Hepatic stellate cell (primary cell): ENCODE data around the gene RREB1.
A peak's percentile ranks its signal among the peaks of the same experiment; 100 is the strongest.

ENCODE experiments used
- DNase-seq: peaks from one replicate; pipeline ENCODE4 v3.0.0; 2011; ENCODE audit warnings: low spot score

RREB1 gene

DNA sequence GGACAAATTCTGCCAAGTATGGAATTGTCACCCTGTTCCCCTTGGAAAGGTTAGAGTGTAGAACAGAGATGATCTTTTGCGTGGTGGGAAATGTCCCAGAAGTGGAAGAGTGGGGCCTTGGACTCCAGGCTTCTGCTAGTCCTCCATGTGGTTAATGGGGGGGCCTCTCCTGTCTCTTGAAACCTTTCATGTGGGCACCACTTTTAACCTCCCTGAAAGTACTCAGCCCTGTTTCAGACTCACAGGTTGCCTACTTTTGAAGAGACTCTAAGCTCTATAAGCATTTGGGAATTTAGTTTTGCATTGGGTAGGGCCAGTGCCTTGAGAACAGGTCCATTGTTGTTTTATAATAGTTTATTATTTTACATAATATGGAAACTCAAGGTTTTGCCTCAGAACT, 17.5 kb downstream of the RREB1 start:
- DNase-seq, result no peak

DNA sequence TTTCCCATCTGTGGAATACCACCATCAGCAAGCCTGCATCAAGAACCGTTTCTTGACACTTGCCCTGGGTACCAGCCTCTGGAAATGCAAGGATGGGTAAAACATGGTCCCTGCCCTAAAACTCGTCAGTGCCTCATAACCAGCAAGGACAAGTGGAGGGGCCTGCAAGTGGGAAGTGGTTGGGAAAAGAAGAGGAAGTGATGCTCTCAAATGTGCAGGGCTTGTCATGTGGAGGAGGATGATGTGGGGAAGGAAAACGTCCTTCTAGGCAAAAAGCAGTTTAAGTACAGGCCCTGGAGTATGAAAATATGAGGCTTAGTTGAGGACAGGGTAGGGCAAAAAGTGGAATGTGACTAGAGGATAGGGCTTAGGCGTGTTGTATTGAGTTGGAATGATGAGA, 19.0 kb downstream of the RREB1 start:
- no peak for DNase-seq

DNA sequence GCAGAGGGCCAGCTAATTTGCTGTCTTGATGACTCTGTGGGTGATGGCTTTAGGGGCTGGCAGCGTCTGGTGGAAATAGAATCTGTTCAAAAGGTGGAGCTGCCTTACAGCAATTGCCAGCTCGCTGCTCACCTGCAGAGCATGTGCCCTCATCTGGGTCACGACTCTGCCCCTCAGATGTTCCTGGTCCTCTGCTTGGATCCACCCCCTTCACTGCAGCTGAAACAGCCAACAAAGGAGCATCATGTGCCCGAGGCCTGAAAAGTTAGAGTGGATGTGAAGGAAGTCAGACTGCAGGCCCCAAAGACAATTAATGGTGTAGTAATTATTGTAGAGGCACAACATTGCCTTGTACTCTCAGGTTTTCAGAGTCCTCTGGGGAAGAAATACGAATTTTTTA, 19.9 kb downstream of the RREB1 start:
- no peak for DNase-seq

DNA sequence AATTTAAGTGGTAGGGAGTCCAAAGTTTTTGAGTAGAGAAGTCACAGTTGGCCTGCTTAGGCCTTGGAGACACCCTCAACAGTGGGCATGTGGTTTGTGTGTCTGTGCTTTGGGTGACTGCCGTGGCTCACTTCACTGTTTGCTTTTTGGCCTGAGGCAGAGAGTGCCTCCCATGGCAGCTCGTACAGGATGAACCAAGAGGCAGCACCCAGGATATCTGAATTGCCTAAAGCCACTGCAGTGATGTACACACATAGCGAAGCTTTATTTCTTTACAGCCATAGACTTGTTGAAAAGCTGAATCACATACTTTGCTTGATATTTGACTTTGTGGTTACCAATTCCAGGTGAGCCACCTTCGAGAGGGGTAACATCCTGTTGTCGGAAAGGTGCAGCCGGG, 21.6 kb downstream of the RREB1 start:
- DNase-seq, result no peak

DNA sequence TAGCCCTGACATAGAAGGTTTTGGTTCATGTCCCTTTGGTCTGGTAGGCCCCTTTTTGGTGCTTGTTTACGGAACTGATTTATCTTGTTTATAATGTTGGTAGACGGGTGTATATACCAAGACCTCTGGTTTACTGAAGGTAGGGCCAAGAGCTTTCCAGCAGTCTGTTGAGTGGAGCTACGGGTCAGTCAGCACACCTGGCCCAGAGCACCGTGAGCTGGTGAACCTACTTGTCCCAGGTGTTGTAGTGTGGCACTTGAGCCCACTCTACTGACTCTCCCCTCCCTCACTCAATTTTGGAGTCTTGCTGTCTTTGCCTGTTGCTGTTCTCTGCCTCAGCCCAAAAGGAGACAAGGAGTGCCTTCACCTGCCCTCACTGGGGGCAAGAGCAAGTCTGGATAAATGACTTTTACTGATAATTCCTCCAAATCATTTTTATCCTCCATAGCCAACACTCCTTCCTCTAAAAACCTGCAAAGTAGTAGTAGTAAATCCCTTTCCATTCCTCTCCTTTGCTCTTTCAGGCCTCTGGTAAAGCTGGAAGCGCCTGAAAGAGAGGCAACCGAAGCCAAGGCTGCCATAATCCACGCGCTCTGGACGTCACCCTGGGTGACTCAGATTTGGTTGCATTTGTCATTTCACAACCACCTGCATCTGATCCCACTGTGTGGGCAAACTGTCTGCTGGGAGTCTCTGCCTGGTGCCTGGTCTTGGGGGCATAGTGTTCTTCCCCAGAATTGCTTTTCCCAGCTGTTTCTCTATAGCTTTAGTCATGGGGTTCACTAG, 22.2 kb downstream of the RREB1 start:
- DNase-seq, result no peak

DNA sequence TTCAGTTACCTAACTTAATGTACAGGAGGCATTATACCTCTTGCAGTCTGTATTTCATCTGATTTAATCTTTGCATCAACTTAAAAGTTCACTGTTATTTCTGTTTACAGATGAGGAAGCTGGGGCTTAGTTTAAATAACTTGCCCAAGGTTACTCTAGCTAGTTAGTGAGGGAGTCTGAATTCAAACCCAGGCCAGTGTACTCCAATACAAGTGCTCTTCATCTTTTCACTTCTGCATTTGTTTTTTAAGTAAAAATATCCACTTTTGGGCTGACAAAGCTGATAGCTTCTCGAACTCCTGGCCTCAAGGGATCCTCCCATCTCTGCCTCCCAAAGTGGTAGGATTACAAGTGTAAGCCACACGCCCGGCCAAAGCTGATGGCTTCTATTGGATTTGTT, 23.6 kb downstream of the RREB1 start:
- DNase-seq, result no peak

DNA sequence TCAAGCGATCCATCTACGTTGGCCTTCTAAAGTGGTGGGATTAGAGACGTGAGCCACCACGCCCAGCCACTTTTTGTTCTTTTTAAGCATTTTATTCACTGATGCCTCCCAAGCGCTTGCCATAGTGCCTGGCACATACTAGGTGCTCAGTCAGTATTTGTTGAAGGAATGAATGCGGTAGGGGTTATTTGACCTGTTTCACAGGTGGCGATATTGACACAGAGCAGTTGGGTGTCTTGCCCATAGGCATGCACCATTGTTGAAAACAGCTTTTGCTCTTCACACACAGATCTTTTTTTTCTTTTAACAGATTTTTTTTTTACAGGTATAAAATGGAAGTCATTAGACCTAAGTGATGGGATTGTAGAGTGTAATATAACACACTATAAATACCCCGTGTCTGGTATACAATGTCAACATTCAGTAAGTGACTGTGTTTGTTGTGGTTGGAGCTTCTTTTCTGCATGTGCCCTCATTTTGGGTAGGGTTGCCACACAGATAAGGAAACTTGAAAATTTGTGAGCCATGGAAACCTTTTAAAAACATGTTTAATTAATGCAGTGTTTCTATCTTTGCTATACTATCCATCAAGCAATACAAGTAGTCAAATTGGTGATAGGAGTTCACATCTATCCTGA, 24.8 kb downstream of the RREB1 start:
- DNase-seq, result no peak

DNA sequence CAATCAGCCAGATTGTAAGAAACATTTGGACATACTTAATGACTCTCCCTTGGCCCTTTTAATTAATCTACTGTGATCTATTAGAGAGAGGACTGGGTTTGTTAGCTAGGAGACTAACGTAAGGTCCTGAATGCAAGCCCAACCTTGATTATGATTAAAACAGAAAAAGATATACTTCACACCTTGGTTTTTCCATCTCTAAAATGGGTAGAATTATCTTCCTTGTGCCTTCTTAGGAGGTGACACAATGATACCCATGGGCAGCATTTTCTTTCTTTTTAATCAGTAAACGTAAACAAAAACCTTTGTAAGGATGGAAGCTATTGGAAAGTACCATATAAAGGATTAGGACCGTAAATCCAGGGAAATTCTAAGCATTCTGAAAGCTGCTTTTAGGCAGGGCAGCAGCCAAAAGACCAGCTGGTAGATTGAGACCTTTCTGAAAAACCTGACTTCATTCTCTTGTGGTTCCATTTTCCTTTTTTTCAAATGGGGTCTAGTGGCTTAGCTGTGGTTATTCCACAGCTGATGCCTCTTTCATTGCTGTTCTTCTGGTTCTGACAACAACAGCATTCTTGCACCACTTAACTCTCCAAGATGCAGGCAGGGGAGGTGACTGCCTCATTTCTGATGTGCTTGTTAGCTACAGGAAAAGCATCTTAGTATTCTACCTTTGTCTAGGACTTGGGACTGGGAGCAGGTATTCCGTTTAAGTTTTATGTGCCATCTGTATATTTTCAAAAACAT, 27.4 kb downstream of the RREB1 start:
- DNase-seq, result no peak

DNA sequence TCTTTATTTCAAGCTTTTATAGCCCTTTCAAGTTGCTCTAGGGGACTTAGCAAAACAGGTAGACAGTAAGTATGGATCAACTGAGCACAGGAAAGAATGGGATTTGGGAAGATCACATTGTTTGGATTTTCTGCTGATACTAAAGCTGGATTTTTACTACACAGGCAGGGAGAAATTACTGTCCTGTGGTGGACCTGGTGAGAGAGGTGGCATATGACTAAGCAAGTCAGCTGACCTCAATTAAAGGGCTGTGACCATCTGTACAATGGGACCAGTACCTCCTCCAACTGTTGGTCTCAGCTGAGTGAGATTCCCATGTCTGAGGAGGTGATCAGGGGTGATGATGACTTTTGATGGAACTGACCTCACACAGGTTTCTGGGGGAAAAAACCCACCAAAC, 28.0 kb downstream of the RREB1 start:
- no peak for DNase-seq

DNA sequence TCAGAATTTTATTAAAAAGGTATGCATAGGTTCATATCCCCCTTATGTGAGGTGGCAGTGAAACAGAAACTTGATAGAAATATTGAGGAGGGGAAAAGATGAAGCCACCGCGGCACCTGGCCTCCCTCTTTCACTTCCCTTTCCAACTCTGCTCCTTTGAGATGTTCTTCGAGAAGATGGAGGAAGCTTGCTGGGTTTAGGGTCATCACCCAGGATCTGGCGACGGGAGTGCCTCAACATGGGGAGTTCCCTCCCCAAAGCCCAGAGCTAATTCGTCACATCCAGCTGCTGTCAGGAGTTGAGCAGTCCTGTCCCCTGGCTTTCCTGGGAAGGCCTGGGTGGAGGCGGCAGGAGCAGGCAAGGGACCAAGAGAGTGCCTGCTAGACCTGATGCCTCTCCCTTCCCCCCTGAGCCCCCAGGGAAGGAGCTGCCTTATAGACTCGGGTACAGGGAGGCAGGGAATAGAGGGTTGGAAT, 29.1 kb downstream of the RREB1 start:
- no peak for DNase-seq

DNA sequence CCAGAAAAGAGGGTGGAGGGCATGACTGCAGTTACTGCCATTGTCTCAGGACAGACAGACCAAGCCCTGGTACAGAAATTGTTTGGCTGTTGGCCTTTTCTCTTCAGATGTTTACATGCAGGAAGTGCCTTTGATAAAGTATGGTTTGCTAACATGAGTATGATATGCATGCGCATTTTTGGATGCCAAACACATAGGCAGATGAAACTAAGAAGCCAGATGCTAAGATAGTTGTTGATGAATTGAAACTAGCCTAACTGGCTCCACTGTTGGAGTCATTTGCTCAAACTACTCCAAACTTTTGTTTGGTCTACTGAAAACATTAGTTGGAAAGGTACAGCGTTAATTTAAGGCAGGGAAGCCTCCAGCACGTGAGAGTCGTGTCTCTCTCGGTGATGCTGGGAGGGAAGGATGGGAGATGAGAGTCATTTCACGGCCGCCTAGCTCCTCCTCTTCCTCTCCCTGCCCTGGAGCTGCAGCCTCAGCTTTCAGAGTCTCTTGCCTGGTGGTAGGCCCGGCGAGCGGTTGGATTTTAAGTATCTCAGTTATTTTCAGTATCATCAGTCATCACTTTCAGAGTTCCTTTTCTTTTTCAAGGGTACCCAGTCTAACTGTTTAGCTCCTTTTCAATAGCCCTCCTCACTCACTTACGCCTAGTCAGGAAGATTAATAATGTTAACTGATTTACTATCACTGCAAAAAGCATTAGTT, 29.7 kb downstream of the RREB1 start:
- peak; percentile 75 for DNase-seq

DNA sequence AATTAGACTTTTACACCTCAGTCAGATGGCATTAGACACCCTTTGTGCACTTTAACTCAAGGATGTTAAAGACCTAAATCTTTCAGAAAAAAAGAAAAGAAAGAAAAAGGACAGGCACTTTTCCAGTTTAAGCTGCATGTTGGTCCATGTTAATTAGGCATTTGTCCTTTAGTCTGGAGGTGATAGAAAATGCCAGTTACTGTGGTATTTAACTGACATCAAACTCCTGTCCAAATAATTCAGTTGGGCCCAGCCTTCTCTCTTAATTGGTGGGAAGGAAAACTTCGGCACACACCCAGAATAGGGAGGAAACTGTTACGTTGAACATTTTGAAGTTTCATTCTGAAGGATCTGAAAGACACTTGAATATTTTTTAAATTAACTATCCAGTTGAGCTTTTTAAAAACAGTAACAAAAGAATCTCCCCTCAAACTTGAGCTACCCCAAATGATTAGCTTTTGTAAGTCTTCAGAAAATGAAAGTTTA, 30.3 kb downstream of the RREB1 start:
- DNase-seq, result no peak

DNA sequence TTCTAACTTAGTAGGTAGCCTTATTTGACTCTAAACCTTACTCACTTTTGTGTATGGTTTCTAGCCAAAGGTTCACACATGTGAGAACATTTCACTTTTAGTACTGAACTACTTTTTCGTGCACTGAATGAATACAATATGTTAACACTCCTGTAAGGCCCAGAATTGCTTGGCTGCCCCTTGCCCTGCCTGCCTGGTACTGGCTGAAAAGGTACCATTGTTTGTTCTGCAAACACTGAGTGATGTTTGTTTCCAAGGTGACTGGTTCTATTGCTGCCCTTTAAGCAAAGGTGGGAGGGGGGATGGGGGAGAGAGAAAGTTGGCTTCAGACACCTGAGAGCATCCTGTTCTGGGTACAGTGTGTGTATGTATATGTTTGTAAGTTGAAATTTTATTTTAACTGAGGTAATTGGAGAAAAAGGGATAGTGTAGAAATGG, 31.2 kb downstream of the RREB1 start:
- no peak for DNase-seq

DNA sequence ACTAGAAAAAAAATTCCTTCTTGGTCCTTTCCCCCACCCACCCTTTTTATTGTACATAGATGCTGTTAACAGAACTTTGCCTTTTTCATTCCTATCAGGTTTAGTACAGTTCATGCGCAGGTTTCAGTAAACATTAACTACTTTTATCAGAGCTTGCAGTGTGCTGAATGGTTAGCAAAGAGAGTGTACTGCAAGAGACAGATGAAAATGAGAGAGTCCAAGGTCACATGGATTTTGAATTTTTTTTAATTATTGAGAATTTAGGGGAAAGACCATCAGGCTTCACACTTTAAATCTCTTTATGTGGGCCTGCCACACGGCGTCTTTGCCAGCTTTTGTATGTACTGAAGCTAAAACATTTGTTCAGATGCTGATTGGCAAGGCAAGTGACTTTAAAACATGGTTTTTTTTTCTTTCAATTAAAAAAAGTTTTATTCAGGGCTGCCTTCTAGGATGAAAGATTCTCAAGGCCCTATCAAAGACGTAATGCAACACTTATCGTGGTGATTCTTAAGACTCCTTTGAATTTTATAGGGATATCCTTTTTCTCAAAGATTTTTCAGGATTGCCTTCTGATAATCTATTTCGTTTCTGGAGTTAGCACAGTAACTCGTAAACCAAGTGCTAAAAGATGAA, 32.2 kb downstream of the RREB1 start:
- DNase-seq, result no peak

DNA sequence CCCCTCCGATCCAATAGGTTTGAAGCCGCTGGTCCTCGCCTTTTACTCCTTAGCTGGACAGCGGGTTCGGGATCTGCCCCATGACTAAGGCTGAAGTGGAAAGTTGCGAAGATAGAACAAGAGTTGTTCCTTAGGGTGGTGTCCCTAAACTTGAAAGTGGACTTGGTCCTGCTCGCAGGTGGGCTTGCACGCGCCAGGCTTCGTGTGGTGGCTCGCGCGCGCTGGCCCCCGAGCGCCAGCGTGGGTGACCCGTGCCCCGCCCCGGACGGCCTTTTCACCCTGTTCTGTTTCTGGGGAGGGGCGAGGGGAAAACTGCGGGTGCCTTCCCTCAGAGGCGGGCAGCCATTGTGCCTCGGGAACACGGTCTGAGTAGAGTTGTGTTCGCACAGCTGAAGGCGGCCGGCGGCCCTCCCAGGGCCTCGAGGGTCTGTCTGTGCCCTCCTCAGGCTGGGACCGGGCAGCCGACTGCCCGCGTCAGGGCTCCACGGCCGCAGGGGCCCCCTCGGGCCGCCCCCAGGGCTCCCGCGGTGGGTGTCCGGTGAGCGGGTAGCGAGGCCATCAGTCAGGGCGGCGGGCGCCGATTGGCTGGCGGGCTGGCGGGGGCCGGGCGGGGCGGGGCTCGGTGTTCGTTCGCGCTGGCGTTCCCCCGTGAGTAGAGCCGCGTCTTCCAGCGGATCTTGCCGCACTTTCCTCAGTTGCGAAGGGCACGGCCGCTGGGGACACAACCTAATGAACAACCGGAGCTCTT, 33.0 kb downstream of the RREB1 start:
- DNase-seq, result peak; percentile 97

DNA sequence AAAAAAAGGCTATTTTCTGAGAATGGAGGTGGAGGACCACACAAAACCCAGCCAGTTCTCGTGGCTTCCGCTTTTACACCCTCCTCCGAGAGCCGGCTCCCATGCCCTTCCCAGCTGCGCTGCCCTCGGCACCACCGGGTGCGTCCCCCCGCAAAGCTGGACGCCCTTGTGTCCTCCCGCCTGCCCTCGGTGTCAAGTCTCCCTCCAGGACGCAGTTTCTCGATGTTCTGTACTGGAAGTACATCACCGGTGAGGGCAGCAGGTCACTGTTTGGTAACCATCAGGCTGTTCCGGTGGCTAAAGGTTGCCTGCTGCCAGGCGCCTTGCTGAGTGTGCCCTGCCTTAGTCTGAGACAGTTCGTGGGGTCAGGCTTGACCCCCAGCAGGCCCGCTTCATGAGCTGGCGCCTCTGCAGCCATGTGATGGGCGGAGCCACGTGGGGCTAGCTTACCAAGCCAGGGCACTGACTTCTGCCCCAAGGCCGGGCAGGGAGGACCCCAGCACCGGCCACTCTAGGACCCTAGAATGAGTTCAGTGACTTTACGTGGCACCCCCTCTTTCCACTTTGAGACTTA, 34.6 kb downstream of the RREB1 start:
- DNase-seq, result no peak

DNA sequence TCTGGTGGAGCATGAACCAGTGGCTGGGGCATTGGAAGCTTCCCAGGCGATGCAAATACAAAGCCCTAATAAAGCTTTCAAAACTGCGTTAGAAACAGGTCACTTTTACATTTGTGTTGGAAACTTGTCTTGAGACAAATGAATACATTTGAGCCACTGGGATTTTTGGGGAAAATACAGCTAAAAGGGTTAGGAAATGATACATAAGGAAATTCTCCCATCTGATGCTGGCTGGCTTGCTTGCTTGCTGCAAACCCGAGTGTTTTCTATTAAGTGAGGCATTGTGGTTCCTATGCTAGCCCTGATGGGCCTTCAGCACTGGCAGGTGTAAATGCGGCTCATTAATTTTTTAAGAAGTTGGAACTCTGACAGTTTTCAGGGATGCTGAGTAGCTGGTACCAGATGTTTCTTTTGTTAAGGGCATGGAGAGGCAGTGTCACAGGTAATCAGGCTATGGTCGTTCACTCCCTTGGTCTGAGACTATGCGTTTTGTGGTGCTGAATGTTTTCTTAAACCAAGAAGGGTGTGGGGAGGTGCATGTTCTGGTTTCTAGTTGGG, 35.2 kb downstream of the RREB1 start:
- no peak for DNase-seq

DNA sequence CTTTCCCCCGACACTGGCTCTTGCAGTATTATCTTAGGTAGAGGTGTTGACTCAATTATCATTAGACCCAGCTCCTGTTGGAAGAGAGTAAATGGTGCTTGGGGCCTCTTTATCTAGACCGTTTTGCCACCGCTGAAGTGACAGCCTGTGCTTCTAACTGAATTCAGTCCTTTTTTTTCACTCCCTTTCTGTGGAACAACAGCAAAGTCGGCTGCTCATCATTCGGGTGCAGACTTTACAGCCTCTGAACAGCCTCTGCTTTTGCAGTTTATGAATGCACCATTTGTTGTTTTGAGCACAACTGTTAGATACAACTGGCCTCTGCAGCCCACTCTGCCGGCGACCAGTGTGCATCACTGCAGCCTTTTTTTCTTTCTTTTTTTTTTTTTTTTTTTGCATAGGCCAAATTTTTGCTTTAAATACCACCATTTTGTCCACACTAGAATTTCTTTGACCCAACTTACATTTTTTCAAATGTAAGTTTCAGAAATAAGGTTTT, 35.8 kb downstream of the RREB1 start:
- no peak for DNase-seq

DNA sequence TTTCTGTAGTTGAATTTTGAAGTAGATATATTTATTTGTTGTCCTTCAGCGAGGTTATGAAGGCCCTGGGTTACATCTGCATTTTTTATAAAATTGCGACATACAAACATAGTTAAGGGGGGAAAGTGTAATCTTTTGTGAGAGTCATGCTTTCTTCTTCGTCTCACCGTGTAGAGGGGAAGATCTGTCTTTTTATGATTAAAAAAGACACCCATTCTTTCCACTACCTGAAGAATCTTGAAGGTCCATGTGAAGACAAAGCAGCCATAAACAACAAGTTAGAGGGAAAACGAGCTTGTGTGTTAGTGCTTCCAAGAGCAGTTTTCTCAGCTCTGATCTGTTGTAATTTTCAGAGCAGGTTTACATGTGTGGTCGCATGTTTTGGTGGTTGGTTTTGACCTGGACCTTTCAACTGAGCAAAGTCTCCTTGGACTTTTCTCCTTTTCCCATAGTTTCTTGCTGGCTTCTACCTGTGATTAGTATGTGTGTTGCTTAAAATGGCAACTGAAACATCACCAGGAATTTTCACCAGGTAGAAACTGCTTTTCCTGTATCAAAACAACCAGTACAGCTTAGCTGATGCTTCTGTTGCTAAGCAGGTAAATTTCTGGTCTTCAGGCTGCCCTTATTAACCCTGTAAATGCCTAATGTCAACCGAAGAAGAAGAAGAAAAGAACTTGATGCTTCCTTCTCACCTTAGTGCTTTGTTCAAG, 37.3 kb downstream of the RREB1 start:
- DNase-seq, result no peak

DNA sequence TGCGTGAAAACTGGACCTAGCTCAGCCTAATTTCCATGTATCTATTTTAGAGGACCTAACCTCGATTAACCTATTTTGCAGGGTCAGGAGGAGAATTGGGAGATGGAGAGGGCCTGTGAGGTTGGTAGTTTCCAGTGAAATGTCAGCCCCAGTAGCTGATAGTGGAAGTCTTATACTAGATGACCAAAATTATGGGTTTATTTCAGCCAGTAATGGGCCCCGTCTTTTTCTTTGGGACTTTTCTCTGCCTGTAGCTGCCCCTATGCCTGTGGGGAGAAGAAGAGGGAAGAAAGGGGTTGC, 37.8 kb downstream of the RREB1 start:
- no peak for DNase-seq
